RWPE2 (cell line): ENCODE results near the gene DOCK11.

Experiments used
- ATAC-seq: fragments of 200-7000 bp; cut with Tn5 transposase; 3 replicates; pipeline ENCODE4 v1.9.1; 2021; ENCODE audit warnings: low read depth
- DNase-seq: peaks from one replicate; pipeline ENCODE4 v3.0.0-alpha.2; 2020; ENCODE audit warnings: low spot score
- H3K27ac ChIP-seq: fragments of 450-650 bp; 2 replicates; pipeline ENCODE4 v1.5.1; 2017; ENCODE audit warnings: mild to moderate bottlenecking; ENCODE audit not compliant: poor library complexity, severe bottlenecking
- H3K27me3 ChIP-seq: fragments of 250-450 bp; sonication (Bioruptor Pico); 2 replicates; pipeline ENCODE4 v1.5.1; 2021; ENCODE audit warnings: mild to moderate bottlenecking, moderate library complexity; ENCODE audit not compliant: insufficient read depth, poor library complexity, severe bottlenecking
- H3K36me3 ChIP-seq: fragments of 250-450 bp; sonication (Bioruptor Pico); 2 replicates; pipeline ENCODE4 v1.5.1; 2020; ENCODE audit warnings: low read depth, mild to moderate bottlenecking, moderate library complexity
- H3K4me1 ChIP-seq: fragments of 250-450 bp; sonication (Bioruptor Pico); 2 replicates; pipeline ENCODE4 v1.5.1; 2021; ENCODE audit warnings: mild to moderate bottlenecking, moderate library complexity; ENCODE audit not compliant: insufficient read depth, poor library complexity, severe bottlenecking
- H3K4me3 ChIP-seq: fragments of 250-450 bp; sonication (Bioruptor Pico); 2 replicates; pipeline ENCODE4 v1.5.1; 2021; ENCODE audit warnings: mild to moderate bottlenecking, moderate library complexity; ENCODE audit not compliant: severe bottlenecking
- H3K9me3 ChIP-seq: fragments of 250-450 bp; sonication (Bioruptor Pico); 2 replicates; pipeline ENCODE4 v1.5.1; 2021; ENCODE audit warnings: mild to moderate bottlenecking, moderate library complexity; ENCODE audit not compliant: severe bottlenecking
- CTCF ChIP-seq: fragments of 450-650 bp; IDR thresholded peaks from one replicate; pipeline ENCODE4 v1.5.1; 2017; ENCODE audit warnings: mild to moderate bottlenecking, moderate library complexity; ENCODE audit not compliant: poor library complexity, severe bottlenecking

DOCK11 gene

GRCh38 chrX:118502161-118502789 lies 6.7 kb downstream of the DOCK11 start:
- Histone ChIP-seq H3K9me3 (no peaks in the 10 kb centered on the region), H3K4me1 (no peaks in the 10 kb centered on the region), H3K4me3 (no peak overlapping the region), H3K36me3 (no peaks in the 10 kb centered on the region), H3K27me3 (no peaks in the 10 kb centered on the region), H3K27ac (no peak overlapping the region)
- DNase-seq (no peak), ATAC-seq (no peak)
- no peak for TF ChIP-seq CTCF

- no peaks in the 10 kb centered on the region for H3K27me3 ChIP-seq
- no peak overlapping the region for H3K4me3 ChIP-seq
- no peak for ATAC-seq
- H3K27ac ChIP-seq = no peak overlapping the region
- H3K36me3 ChIP-seq = no peaks in the 10 kb centered on the region
- no peak for DNase-seq
- TF ChIP-seq CTCF = no peak
- H3K9me3 ChIP-seq = no peaks in the 10 kb centered on the region
- no peaks in the 10 kb centered on the region for H3K4me1 ChIP-seq
These were observed 7.8 kb downstream of the DOCK11 start for GRCh38 chrX:118503260-118504041.

GRCh38 chrX:118504581-118504980 lies 9.0 kb downstream of the DOCK11 start:
- no peak for TF ChIP-seq CTCF
- DNase-seq (no peak), ATAC-seq (no peak)
- Histone ChIP-seq H3K27me3 (no peaks in the 10 kb centered on the region), H3K36me3 (no peaks in the 10 kb centered on the region), H3K4me1 (no peaks in the 10 kb centered on the region), H3K9me3 (no peaks in the 10 kb centered on the region), H3K4me3 (no peak overlapping the region), H3K27ac (no peak overlapping the region)

- ATAC-seq = no peak
These were observed 11.3 kb downstream of the DOCK11 start for GRCh38 chrX:118506805-118507480.

More at GRCh38 chrX:118506805-118507480, 11.3 kb downstream of the DOCK11 start:
- Histone ChIP-seq H3K4me3 (no peak overlapping the region), H3K27ac (no peak overlapping the region), H3K36me3 (no peaks in the 10 kb centered on the region), H3K27me3 (no peaks in the 10 kb centered on the region), H3K4me1 (no peaks in the 10 kb centered on the region), H3K9me3 (no peaks in the 10 kb centered on the region)
- no peak for DNase-seq
- TF ChIP-seq CTCF = no peak
